HG03432 (cell line): ENCODE measurements around the gene PTRHD1.
"Not testable (repeated sequence)": the region's sequence is repeated elsewhere in the genome, so short reads cannot be mapped to it uniquely, and the experiment has no call there.

ENCODE experiments used
- ATAC-seq: cut with Tn5 transposase; IDR thresholded peaks from one replicate; pipeline ENCODE4 v1.9.1; 2021; ENCODE audit warnings: mild to moderate bottlenecking, moderate library complexity; ENCODE audit not compliant: unreplicated experiment

Gene PTRHD1

DNA sequence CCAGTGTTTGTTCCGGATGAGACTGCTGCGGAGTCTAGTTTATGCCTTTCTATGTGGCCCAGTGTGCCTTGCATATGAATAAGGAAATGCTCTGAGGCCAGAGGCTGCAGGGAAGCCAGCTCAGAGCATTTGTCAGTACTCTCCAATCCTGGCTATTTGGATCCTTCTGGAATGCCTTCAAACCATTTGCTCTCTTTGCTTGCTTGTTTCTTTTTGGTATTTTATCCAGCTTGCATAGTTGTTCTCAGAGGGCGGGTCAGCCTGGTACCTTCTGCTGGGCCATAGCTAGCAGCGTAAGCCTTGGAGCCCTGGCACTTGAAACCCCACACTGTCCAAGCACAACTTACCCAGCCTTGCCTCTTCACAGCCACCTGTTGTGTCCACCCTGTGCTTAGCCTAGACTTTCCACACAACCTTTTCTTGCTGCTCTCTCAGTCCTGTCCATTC is 20.5 kb upstream of the PTRHD1 start:
- ATAC-seq: no peak

GRCh38 chr2:24809316-24810007 is 16.3 kb upstream of the PTRHD1 start:
- ATAC-seq: no peak

GRCh38 chr2:24806661-24807036 is 13.5 kb upstream of the PTRHD1 start:
- ATAC-seq: no peak

DNA sequence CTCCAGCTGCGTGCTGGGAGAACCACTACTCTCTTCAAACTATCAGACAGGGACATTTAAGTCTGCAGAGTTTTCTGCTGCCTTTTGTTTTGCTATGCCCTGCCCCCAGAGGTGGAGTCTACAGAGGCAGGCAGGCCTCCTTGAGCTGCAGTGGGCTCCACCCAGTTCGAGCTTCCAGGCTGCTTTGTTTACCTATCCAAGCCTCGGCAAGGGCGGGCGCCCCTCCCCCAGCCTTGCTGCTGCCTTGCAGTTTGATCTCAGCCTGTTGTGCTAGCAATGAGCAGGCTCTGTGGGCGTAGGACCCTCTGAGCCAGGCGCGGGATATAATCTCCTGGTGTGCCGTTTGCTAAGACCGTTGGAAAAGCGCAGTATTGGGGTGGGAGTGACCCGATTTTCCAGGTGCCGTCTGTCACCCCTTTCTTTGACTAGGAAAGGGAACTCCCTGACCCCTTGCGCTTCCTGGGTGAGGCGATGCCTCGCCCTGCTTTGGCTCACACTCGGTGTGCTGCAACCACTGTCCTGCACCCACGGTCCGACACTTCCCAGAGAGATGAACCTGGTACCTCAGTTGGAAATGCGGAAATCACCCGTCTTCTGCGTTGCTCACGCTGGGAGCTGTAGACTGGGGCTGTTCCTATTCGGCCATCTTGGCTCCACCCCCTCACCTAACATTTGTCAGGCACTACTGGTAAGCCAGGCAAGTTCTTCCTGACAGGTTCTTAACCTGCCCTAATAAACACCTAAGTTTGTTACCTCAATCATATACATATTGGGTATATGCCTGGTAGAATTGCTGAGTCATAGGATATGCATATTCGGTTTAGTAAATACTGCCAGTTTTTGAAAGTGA is 12.8 kb upstream of the PTRHD1 start:
- ATAC-seq: not testable (repeated sequence)

DNA sequence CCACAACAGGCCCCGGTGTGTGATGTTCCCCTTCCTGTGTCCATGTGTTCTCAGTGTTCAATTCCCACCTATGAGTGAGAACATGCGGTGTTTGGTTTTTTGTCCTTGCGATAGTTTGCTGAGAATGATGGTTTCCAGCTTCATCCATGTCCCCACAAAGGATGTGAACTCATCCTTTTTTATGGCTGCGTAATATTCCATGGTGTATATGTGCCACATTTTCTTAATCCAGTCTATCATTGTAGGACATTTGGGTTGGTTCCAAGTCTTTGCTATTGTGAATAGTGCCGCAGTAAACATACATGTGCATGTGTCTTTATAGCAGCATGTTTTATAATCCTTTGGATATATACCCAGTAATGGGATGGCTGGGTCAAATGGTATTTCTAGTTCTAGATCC is 7.3 kb upstream of the PTRHD1 start:
- ATAC-seq: not testable (repeated sequence)

DNA sequence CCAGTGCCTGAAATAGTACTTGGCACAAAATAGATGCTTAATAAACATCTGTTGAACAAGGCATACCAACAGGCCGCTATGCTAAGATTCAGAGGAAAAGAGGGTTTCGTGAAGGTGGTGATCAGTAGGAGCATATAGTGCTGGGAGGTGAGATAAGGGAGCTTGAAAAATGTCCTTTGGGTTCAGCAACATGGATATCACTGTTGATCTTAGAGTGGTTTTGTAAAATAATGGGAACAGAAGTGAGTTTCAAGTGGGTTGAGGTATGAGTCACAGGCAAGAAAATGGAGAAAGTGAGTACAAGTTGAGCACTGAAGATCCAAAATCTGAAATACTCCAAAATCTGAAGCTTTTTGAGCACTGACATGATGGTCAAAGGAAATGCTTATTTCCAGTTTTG is 4.5 kb upstream of the PTRHD1 start:
- ATAC-seq: no peak

DNA sequence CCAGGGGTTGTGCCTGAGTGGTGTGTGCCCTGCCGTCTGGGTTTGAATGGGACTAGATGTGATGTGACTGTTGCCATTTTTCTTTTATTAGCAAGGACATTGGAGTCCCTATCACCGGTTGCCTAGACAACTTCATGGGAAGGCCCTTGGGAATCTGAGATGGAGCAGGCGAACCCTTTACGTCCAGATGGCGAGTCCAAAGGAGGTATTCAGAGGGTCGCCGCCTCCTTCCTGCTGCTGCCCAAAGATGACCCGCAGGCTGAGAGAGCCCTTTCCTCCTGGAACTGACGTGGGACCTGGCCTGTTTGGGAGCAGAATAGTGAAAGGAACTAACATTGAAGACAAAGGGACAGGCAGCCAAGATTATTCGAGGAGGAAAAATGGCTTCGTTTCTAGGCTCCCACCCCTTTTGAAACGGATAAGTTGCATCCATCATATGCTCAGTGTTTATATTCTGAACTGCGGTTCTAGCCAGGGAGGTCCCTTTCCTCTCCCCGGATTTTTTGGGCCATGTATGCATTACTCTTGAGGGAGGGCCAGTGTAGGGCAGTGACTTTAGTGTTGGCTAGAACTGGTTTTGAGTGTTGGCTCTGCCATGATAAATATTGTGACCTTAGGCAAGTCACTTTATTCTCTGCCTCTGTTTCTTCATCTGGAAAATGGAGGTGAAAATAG is 707 bp upstream of the PTRHD1 start:
- no peak for ATAC-seq

DNA sequence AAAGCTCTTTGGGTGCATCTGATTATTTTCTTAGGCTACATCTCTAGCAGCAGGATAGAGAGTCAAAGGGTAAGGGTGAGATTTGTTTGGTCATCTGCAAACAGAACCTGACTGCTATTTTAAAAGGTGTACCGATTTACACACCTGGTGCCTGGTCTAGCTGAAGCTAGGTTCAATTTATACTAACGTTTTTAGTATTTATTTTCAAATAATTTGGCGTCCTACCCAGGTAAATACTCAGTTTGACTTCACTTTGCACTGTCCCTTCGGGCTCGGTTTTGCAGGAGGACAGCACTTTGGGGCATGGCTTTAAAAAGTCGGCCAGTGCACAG is 683 bp downstream of the PTRHD1 start:
- ATAC-seq: no peak

- no peak for ATAC-seq
Measured at GRCh38 chr2:24791452-24791851, 1.7 kb downstream of the PTRHD1 start.

GRCh38 chr2:24788816-24789215 is 4.4 kb downstream of the PTRHD1 start:
- no peak for ATAC-seq

- ATAC-seq: no peak
Measured at GRCh38 chr2:24787532-24787931, 5.7 kb downstream of the PTRHD1 start.

GRCh38 chr2:24785671-24786321 is 7.4 kb downstream of the PTRHD1 start:
- peak; percentile 75 for ATAC-seq

GRCh38 chr2:24783641-24784040 is 9.6 kb downstream of the PTRHD1 start:
- no peak for ATAC-seq

DNA sequence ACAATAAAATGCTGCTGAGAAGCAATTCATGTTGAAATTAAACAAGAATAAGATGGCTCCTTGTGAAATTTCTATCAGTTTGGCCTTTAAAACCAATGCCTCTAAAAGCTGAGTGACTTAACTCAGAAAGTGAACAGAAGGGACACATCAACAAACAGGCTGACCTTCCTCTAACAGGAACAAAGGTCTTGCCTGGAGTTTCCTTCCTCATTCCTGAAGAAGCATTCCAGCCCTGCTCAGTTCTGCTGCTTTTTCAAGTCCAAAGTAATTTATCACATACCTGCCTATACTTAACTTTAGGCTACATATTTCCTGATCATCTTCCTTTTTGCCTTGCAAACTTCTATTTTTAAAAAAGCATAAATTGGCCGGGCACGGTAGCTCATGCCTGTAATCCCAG is 14.1 kb downstream of the PTRHD1 start:
- ATAC-seq: no peak

DNA sequence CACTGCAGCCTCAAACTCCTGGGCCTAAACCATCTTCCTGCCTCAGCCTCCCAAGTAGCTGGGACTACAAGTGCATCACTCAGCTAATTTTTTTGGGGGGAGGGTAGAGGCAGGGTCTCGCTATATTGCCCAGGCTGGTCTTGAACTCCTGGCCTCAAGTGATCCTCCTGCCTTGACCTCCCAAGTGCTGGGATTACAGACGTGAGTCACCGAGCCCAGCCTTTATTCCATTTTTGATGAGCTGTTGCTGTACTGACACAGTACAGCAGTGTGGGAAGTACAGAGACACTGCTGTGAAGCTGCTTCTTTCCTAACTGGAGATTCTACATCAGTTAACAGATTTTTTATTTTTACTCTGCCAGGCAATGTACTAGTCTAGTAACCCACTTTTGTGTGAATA is 18.8 kb downstream of the PTRHD1 start:
- no peak for ATAC-seq

DNA sequence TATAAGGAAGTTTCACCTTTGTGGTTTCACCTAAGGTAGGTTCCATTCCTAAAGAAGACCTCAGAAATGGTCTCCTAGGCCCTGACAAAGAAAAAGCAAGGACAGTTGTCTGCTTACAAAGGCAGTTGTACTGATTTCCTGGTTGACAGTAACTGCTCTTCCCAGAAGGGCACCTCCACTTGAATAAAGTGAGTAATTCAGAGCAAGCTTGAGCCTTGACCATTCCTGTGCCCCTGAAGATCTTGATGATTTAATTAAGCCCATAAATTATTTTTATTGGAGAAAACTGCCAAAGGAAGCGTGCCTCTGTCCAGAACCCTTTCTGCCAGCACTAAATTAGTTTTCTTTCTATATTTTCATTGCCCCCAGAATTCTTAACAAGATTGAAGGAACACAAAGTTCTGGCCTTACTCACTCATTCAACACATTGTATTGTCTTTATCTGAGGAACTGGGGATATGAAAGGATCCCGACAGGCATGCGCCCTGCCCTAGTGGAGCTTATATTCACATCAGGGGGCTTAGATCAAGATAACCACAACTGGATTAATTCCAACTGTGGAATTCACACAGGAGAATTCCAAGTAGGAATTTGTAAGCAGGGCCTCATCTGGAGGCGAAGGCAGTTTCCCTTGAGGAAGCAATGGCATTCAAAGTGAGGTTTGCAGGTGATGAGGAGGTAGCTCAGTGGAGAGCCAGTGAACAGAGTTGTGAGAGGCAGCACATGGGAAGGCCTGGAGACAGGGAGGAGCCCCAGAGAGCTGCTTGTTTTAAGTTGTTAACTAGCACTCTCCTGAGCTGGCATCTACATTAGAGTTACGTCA is 21.2 kb downstream of the PTRHD1 start:
- ATAC-seq: no peak

DNA sequence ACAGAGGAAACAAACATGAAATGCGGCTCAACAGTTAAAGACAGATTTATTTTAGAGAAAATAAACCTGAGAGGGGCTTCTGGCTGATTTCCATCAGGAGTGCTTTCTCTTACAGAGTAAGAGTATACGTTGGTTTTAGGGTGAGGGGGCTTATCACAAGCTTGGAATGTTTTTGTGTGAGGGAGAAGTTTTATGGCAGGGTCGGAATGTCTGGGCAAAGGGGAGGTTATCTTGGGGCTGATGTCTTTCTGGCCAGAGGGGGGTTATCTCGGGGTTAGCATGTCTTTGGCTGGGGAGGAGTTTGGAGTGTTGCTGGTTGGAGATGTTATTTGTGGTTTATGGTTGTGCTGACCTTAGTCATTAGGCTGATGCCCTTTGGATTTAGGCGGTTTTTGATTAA is 22.1 kb downstream of the PTRHD1 start:
- ATAC-seq: no peak

DNA sequence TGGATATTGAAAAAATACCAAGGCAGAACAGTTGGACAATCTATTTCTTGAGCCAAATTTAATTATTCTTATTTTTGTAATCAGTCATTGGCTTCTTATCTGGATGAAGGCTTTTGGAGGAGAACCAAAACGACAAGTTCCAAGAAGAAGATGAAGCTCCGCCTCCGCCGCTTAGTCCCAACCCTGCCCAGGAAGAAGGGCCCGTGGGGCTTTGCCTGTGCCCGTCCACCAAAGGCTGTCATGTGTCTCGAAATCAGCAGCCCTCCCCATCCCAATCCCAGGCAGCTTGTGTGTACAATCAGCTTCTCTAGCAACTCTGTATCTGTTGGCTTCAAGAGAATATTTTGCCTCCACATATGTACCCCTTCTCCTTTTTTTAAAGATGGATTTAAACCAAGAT is 24.6 kb downstream of the PTRHD1 start:
- no peak for ATAC-seq

DNA sequence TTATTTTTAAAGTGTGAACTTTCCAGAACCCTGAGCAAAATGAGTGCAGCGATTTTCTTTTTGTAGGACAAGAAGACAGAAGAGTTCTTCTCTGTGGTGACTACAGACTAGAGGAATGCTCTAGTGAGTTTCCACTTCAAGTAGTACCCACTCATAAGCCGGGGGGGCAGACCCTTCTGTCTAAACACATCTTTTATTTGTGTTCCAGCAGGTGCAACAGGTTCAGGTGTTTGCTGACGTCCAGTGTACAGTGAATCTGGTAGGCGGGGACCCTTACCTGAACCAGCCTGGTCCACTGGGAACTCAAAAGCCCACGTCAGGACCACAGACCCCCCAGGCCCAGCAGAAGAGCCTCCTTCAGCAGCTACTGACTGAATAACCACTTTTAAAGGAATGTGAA is 25.2 kb downstream of the PTRHD1 start:
- no peak for ATAC-seq

DNA sequence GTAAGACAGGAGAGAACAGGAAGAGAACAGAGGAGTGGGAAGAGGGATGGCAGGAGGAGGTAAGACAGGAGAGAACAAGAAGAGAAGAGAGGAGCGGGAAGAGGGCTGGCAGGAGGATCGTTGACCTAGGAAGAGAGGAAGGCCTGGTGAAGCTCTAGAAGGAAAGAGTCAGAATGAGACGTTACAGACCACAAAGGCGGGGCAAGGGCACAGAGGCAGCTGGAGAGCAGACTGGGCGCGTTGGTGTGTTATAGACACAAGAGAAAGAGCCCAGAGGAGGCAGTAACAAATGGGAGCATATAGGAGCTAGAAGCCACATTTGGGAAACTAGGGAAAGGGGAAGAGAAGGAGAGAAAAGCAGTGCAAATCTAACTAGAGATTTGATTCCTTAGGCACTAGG is 26.6 kb downstream of the PTRHD1 start:
- no peak for ATAC-seq

- ATAC-seq: no peak
Measured at GRCh38 chr2:24763843-24764242, 29.3 kb downstream of the PTRHD1 start.
